RWPE2 (cell line): ENCODE measurements around the gene DNAH5.

Experiments used
- ATAC-seq: fragments of 200-7000 bp; cut with Tn5 transposase; 3 replicates; pipeline ENCODE4 v1.9.1; 2021; ENCODE audit warnings: low read depth
- DNase-seq: peaks from one replicate; pipeline ENCODE4 v3.0.0-alpha.2; 2020; ENCODE audit warnings: low spot score
- H3K27ac ChIP-seq: fragments of 450-650 bp; 2 replicates; pipeline ENCODE4 v1.5.1; 2017; ENCODE audit warnings: mild to moderate bottlenecking; ENCODE audit not compliant: poor library complexity, severe bottlenecking
- H3K27me3 ChIP-seq: fragments of 250-450 bp; sonication (Bioruptor Pico); 2 replicates; pipeline ENCODE4 v1.5.1; 2021; ENCODE audit warnings: mild to moderate bottlenecking, moderate library complexity; ENCODE audit not compliant: insufficient read depth, poor library complexity, severe bottlenecking
- H3K36me3 ChIP-seq: fragments of 250-450 bp; sonication (Bioruptor Pico); 2 replicates; pipeline ENCODE4 v1.5.1; 2020; ENCODE audit warnings: low read depth, mild to moderate bottlenecking, moderate library complexity
- H3K4me1 ChIP-seq: fragments of 250-450 bp; sonication (Bioruptor Pico); 2 replicates; pipeline ENCODE4 v1.5.1; 2021; ENCODE audit warnings: mild to moderate bottlenecking, moderate library complexity; ENCODE audit not compliant: insufficient read depth, poor library complexity, severe bottlenecking
- H3K4me3 ChIP-seq: fragments of 250-450 bp; sonication (Bioruptor Pico); 2 replicates; pipeline ENCODE4 v1.5.1; 2021; ENCODE audit warnings: mild to moderate bottlenecking, moderate library complexity; ENCODE audit not compliant: severe bottlenecking
- H3K9me3 ChIP-seq: fragments of 250-450 bp; sonication (Bioruptor Pico); 2 replicates; pipeline ENCODE4 v1.5.1; 2021; ENCODE audit warnings: mild to moderate bottlenecking, moderate library complexity; ENCODE audit not compliant: severe bottlenecking
- CTCF ChIP-seq: fragments of 450-650 bp; IDR thresholded peaks from one replicate; pipeline ENCODE4 v1.5.1; 2017; ENCODE audit warnings: mild to moderate bottlenecking, moderate library complexity; ENCODE audit not compliant: poor library complexity, severe bottlenecking

DNAH5 gene

GRCh38 chr5:13700626-13701025, 243.9 kb downstream of the DNAH5 start:
- no peaks in the 10 kb centered on the region for H3K9me3 ChIP-seq
- no peaks in the 10 kb centered on the region for H3K36me3 ChIP-seq
- no peak overlapping the region for H3K4me3 ChIP-seq
- no peak for TF ChIP-seq CTCF
- H3K27me3 ChIP-seq = no peaks in the 10 kb centered on the region
- DNase-seq = no peak
- no peak overlapping the region for H3K27ac ChIP-seq
- ATAC-seq = no peak
- H3K4me1 ChIP-seq = no peaks in the 10 kb centered on the region

DNA sequence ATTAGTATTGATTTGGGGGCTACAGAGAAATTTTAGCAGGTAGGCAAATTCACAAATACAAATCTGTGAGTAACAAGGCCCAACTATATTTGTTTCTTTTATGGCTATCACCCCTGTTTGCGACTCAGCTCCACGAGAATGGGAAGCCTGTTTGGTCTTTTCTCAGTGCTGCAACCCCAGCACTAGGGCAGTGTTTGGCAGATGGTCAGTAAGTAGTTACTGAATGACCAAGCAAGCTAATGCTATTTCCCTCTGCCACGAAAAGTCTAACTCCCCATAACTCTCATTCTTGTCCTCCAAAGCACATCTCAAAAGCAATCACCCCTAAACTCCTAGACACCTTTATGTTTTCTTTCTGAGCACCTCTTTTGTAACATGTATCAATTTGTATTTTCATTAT, 245.6 kb downstream of the DNAH5 start:
- Histone ChIP-seq H3K27ac (no peak overlapping the region), H3K4me1 (no peaks in the 10 kb centered on the region), H3K36me3 (no peaks in the 10 kb centered on the region), H3K4me3 (no peak overlapping the region), H3K9me3 (no peaks in the 10 kb centered on the region), H3K27me3 (no peaks in the 10 kb centered on the region)
- no peak for TF ChIP-seq CTCF
- no peak for ATAC-seq
- DNase-seq = no peak

DNA sequence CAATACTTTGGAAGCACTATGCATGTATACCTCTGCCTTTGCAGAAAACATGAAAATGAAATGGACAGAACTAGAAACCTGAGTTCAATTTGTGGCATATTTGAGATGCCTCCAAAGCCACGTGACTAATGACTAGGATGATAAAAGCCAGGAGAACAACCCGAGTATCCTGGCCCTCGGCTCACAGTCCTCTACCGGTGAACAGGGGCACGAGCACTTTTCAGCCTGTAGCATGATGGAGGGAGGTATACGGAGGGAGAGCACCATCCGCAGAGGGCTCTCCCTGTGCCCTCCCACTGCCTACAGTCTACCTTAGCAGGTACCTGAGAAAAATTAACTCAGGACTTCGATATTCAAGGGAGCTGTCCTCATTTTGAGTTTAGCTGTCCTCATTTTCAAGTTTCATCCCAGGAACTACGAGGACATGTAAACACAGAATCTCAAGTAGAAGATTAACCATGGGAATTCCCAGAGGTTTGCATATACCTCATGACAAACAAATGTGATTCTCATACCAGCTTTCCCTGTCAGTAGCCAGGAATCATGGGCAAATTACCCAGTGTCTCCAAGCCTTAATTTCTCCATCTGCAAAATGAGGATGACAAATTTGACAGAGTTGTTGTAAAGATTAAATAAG, 249.3 kb downstream of the DNAH5 start:
- H3K9me3 ChIP-seq = peaks cover 2% of the 10 kb centered on the region
- H3K4me3 ChIP-seq = no peak overlapping the region
- H3K27ac ChIP-seq = no peak overlapping the region
- no peaks in the 10 kb centered on the region for H3K36me3 ChIP-seq
- H3K4me1 ChIP-seq = no peaks in the 10 kb centered on the region
- DNase-seq = no peak
- no peak for TF ChIP-seq CTCF
- no peak; the same call in 2 of the 3 replicates for ATAC-seq
- H3K27me3 ChIP-seq = no peaks in the 10 kb centered on the region

- no peak for DNase-seq
- H3K9me3 ChIP-seq = peaks cover 2% of the 10 kb centered on the region
- no peaks in the 10 kb centered on the region for H3K4me1 ChIP-seq
- TF ChIP-seq CTCF = no peak
- H3K27me3 ChIP-seq = no peaks in the 10 kb centered on the region
- H3K27ac ChIP-seq = no peak overlapping the region
- H3K4me3 ChIP-seq = no peak overlapping the region
- ATAC-seq = no peak
- H3K36me3 ChIP-seq = no peaks in the 10 kb centered on the region
Measured at GRCh38 chr5:13692172-13692571, 252.3 kb downstream of the DNAH5 start.

DNA sequence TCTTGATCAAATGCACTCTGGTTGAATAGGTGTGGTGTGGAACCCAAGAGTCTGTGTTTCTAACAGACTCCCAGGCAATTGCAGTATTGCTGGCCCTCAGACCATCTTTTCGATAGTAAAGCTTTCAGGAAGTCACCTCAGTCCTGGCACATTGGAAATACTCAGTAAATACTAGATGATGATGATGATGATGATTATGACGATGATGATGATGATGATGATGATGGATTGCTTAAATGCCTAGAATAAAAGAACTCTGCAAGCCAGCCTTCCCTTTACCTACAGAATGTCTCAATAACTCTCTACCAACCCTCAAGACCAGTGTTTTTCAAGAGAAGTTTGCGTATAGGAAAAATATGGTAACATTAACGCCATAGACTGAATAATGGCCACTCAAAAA, 268.0 kb downstream of the DNAH5 start:
- Histone ChIP-seq H3K27ac (no peak overlapping the region), H3K9me3 (no peaks in the 10 kb centered on the region), H3K4me1 (no peaks in the 10 kb centered on the region), H3K4me3 (no peak overlapping the region), H3K27me3 (no peaks in the 10 kb centered on the region), H3K36me3 (no peaks in the 10 kb centered on the region)
- TF ChIP-seq CTCF = no peak
- DNase-seq (no peak), ATAC-seq (no peak)
